ENCODE measurements around the gene FAM111A.
A peak's percentile ranks its signal among the peaks of the same experiment; 100 is the strongest.

DNA sequence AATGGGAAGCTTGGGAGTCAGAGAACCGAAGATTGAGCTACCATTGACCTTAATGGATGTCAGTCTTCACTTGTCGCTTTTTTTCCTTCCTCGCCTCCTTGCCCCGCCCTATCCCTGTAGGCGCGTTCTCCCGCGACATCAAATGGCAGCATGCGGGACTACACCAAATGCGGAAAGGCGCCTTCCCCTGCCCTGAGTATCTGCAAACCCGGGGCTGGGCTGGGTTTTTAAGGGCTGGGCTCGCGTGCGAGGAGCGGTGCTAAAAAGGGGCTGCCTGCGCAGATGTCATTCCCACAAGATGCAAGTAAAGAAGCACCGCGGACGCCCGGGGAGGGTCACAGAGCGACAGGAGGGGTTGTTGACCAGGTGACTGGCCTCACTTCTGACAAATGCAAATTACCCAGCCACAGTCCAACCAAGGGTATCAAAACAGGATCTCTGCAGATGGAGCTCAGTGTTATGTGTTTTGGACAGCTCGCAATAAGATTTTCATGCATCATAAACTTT lies 40.3 kb upstream of the FAM111A start:
- peak in 1 of 6 experiments; percentile 34 for TF ChIP-seq CTCF (IDR thresholded peaks at IDR 0.05)
- TF ChIP-seq POLR2A (IDR thresholded peaks at IDR 0.05): no peak
